GM12878 (cell line): ENCODE data around the gene GCLM. TPM values are rescaled to one million over a fixed set of nuclear protein-coding genes. Genes with fewer than 3 reads are reported as not detected.
"Not testable (repeated sequence)": the region's sequence is repeated elsewhere in the genome, so short reads cannot be mapped to it uniquely, and the experiment has no call there.

Source experiments
- ATAC-seq: fragments of 200-7000 bp; cut with Tn5 transposase; 3 replicates; pipeline ENCODE4 v1.9.1; 2020; ENCODE audit warnings: mild to moderate bottlenecking, moderate library complexity
- BruUV-seq: library from RNA; stranded (reverse); fragments of 400-500 nt; replicated peaks from 2 replicates; lab custom pipeline; 2021; lab: Mats Ljungman, UMichigan
- CTCF ChIA-PET: fragments of 300-600 bp; sonication (Branson Sonifier 250); formaldehyde crosslinking; extraction: SDS; loops from one replicate; lab custom pipeline; 2021; ENCODE audit warnings: inconsistent platforms; lab: Yijun Ruan, JAX
- POLR2A ChIA-PET: fragments of 350-600 bp; formaldehyde crosslinking; extraction: SDS; loops from one replicate; lab custom pipeline; 2021; ENCODE audit warnings: inconsistent platforms; lab: Charles Lee
- RAD21 ChIA-PET: fragments of 300-600 bp; sonication (Branson Sonifier 250); formaldehyde crosslinking; loops from one replicate; lab custom pipeline; 2023; ENCODE audit warnings: antibody characterized with exemption; ENCODE audit not compliant: unreplicated experiment; lab: Charles Lee
- SMC1A ChIA-PET: fragments of 300-600 bp; sonication (Branson Sonifier 250); formaldehyde crosslinking; loops from one replicate; lab custom pipeline; 2023; ENCODE audit not compliant: unreplicated experiment, uncharacterized antibody; lab: Charles Lee
- DNase-seq: peaks from one replicate; pipeline ENCODE4 v3.0.0-alpha.2; 2011; ENCODE audit warnings: low read depth, low spot score
- FAIRE-seq: peaks from 3 replicates; lab custom pipeline; 2011; peaks lifted over from hg19 to GRCh38; lab: Jason Lieb, UNC
- H2AFZ ChIP-seq: 2 replicates; pipeline ENCODE4 v1.6.0; 2011; ENCODE audit warnings: low read depth, low read length, control low read depth; ENCODE audit not compliant: control insufficient read depth
- H3K27ac ChIP-seq: 2 replicates; pipeline ENCODE4 v1.5.1; 2011; ENCODE audit warnings: control low read depth; ENCODE audit not compliant: control insufficient read depth, insufficient read depth
- H3K27me3 ChIP-seq, 2 experiments: replicated peaks in 1 of 2; 2 replicates each; pipeline versions ENCODE4 v1.6.0 to v1.6.1; 2011; ENCODE audit warnings: low read length in 1 of 2; ENCODE audit not compliant: control insufficient read depth in 2 of 2, insufficient read depth in 2 of 2
- H3K36me3 ChIP-seq, 2 experiments: 2 replicates each; pipeline ENCODE4 v1.5.1; 2011; ENCODE audit warnings: low read length in 1 of 2; ENCODE audit not compliant: control insufficient read depth in 2 of 2, insufficient read depth in 2 of 2
- H3K4me1 ChIP-seq: 2 replicates; pipeline ENCODE4 v1.6.1; 2011; ENCODE audit warnings: mild to moderate bottlenecking, low read length, moderate library complexity, mixed read lengths; ENCODE audit not compliant: control insufficient read depth, insufficient read depth
- H3K4me2 ChIP-seq: 2 replicates; pipeline ENCODE4 v1.6.0; 2011; ENCODE audit warnings: control low read depth; ENCODE audit not compliant: control insufficient read depth, insufficient read depth
- H3K4me3 ChIP-seq: fragments of 200-600 bp; sonication (generic); 2 replicates; pipeline ENCODE4 v1.5.1; 2016
- H3K79me2 ChIP-seq: 2 replicates; pipeline ENCODE4 v1.6.0; 2011; ENCODE audit warnings: low read length; ENCODE audit not compliant: control insufficient read depth, insufficient read depth
- H3K9ac ChIP-seq: 2 replicates; pipeline ENCODE4 v1.8.0; 2011; ENCODE audit warnings: low read length, control low read depth, mixed read lengths; ENCODE audit not compliant: control insufficient read depth, insufficient read depth
- H3K9me3 ChIP-seq: replicated peaks from 3 replicates; pipeline ENCODE4 v1.5.1; 2011; ENCODE audit warnings: mild to moderate bottlenecking, low read length; ENCODE audit not compliant: control insufficient read depth, insufficient read depth
- H4K20me1 ChIP-seq: 2 replicates; pipeline ENCODE4 v1.6.0; 2011; ENCODE audit not compliant: control insufficient read depth, insufficient read depth
- BHLHE40 ChIP-seq, 2 experiments: fragments of 450-650 bp in 1 of 2; IDR thresholded peaks; 2 replicates each; pipeline ENCODE4 v1.6.1; 2011 to 2017; ENCODE audit warnings: low read depth in 2 of 2, borderline replicate concordance in 1 of 2, improper control_type of control experiment in 1 of 2, low read length in 1 of 2, mild to moderate bottlenecking in 1 of 2
- CBFB ChIP-seq: IDR thresholded peaks from 2 replicates; pipeline ENCODE4 v1.6.1; 2016; ENCODE audit warnings: antibody characterized with exemption, low read depth
- MEF2B ChIP-seq: fragments of 450-650 bp; IDR thresholded peaks from 2 replicates; pipeline ENCODE4 v1.6.1; 2018; ENCODE audit warnings: mild to moderate bottlenecking, moderate library complexity; ENCODE audit not compliant: partially characterized antibody, poor library complexity, severe bottlenecking
- MXI1 ChIP-seq: fragments of 150-350 bp; IDR thresholded peaks from 2 replicates; pipeline ENCODE4 v1.6.1; 2011; ENCODE audit warnings: low read depth, mild to moderate bottlenecking, inconsistent platforms, low read length, improper control_type of control experiment
- WGBS: methylation state at CpG from one replicate; pipeline ENCODE4 v1.1.6; 2016; ENCODE audit warnings: low lambda C conversion rate; ENCODE audit not compliant: insufficient replicate concordance, insufficient coverage; ENCODE audit errors: missing lambda C conversion rate; 5-methylcytosine and 5-hydroxymethylcytosine counted together
- in situ Hi-C: fragments of 300-500 bp; cut with MboI; formaldehyde crosslinking; loops from 9 replicates; pipeline ENCODE4 v1.14.3; 2018; ENCODE audit warnings: mixed read lengths
- intact Hi-C: fragments of 100-400 bp; cut with micrococcal nuclease; formaldehyde crosslinking; loops from one replicate; pipeline ENCODE4 v1.14.2; 2022; ENCODE audit not compliant: unreplicated experiment
- polyA plus RNA-seq, 11 experiments: library from polyadenylated mRNA; depleted of rRNA in 4 of 11; unstranded in 6 of 11; stranded (reverse) in 5 of 11; fragments of >200 nt; fragmentation: Nextera tagmentation in 4 of 11; fragmentation: Illumina TruSeq in 1 of 11; extraction: Ambion mirVana in 4 of 11; extraction: Trizol in 1 of 11; gene quantifications; 1 replicate in 1 of 11; 2 replicates in 10 of 11; pipeline versions ENCODE4 v1.2.1 to v1.2.3, GENCODE V29; 2011 to 2016; ENCODE audit warnings: inconsistent platforms in 2 of 11, missing spikeins in 2 of 11, low read depth in 1 of 11
- total RNA-seq, 4 experiments: library from RNA; depleted of rRNA in 3 of 4; stranded (reverse); fragments of >200 nt in 3 of 4; fragmentation: Illumina TruSeq in 1 of 4; extraction: Trizol in 1 of 4; gene quantifications; 2 replicates each; pipeline versions ENCODE4 v1.2.1 to v1.2.3, GENCODE V29; 2013 to 2021

The GCLM gene
- total and polyA plus RNA-seq, 10 of the 15 experiments (the other 5 are each of a cell fraction or from before 2014, with no cell fraction given) = 2.6 to 17.3 (median 6.9) TPM

DNA sequence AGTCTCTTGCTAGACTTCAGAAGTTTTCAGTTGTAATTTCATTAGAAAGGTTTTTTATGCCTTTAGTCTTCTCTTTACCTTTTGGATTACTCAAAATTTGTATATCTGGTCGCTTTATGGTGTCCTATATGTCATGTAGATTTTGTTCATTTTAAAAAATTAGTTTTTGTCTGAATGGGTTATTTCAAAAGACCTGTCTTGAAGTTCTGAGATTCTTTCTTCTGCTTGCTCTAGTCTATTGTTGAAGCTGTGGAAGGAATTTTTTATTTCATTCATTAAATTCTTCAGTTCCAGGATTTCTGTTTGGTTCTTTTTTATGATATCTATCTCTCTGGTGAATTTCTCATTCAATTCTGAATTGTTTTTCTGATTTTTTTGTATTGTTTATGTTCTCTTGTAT, 46.5 kb upstream of the GCLM start:
- ATAC-seq (no peak), DNase-seq (no peak), FAIRE-seq (no peak)
- Histone ChIP-seq H3K36me3 (no peaks in the 10 kb centered on the region), H3K9ac (no peak overlapping the region), H3K79me2 (no peaks in the 10 kb centered on the region), H3K4me1 (no peaks in the 10 kb centered on the region), H3K27me3 (no peaks in the 10 kb centered on the region), H2AFZ (no peak overlapping the region), H3K9me3 (peaks cover 5% of the 10 kb centered on the region; the same call in 2 of the 3 replicates), H3K4me3 (no peak overlapping the region), H3K27ac (no peak overlapping the region), H3K4me2 (no peak overlapping the region), H4K20me1 (no peaks in the 10 kb centered on the region)
- CTCF ChIA-PET = no interaction called here
- in situ Hi-C loops (no loop called here), intact Hi-C loops (no loop called here)
- SMC1A ChIA-PET = no interaction called here
- BruUV-seq = no TSS peak
- WGBS = 0% methylated on average over 1 of the region's 1 CpG
- POLR2A ChIA-PET = no interaction called here
- TF ChIP-seq BHLHE40 (IDR thresholded peaks at IDR 0.05; ENCODE audit: borderline replicate concordance in 1 of 2, low read depth in 2 of 2, low read length in 1 of 2) (no peak), MXI1 (no peak), CBFB (no peak), MEF2B (no peak)
- RAD21 ChIA-PET = no interaction called here

DNA sequence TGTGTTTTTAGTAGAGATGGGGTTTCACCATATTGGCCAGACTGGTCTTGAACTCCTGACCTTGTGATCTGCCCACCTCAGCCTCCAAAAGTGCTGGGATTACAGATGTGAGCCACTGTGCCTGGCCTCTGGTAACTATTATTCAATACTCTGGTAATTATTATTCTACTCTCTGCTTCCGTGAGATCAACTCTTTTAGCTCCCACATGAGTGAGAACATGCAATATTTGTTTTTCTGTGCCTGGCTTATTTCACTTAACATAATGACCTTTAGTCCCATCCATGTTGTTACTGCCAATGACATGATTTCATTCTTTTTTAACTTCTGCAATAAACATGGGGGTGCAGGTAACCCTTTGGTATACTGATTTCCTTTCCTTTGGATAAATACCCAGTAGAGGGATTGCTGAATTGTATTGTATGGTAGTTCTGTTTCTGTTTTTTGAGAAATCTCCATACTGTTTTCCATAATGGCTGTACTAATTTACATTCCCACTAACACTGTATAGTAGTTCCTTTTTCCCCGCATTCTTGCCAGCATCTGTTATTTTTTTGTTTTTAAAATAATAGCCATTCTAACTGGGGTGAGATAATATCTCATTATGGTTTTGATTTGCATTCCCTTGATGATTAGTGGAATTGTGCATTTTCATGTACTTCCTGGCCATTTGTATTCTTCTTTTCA, 37.9 kb upstream of the GCLM start:
- ATAC-seq, H3K79me2 ChIP-seq, H4K20me1 ChIP-seq, CTCF ChIA-PET, RAD21 ChIA-PET, H3K9ac ChIP-seq, H3K36me3 ChIP-seq, intact Hi-C loops, H3K27me3 ChIP-seq, BruUV-seq, H2AFZ ChIP-seq, H3K4me3 ChIP-seq, FAIRE-seq, H3K9me3 ChIP-seq, DNase-seq, H3K4me2 ChIP-seq, POLR2A ChIA-PET, H3K4me1 ChIP-seq, in situ Hi-C loops, H3K27ac ChIP-seq: not testable (repeated sequence)
- SMC1A ChIA-PET = interaction anchor here (0.6 kb wide), 1 partner anchor 407 kb away, joined by 3 read pairs; no protein-coding TSS in a partner anchor
- 55% methylated on average over 2 of the region's 2 CpGs for WGBS
